ENCODE measurements around the gene SETDB1.
"Not testable (repeated sequence)": the region's sequence is repeated elsewhere in the genome, so short reads cannot be mapped to it uniquely, and the experiment has no call there.

SETDB1 gene

GRCh38 chr1:150926097-150926741 is at the start of gene SETDB1:
TSS of gene SETDB1 (plus strand) at chr1:150926363. CDS start at chr1:150927715, 1,352 bp downstream.
- peak; percentile 92 for DNase-seq

GRCh38 chr1:150878931-150879330 is 47.2 kb upstream of the SETDB1 start:
- DNase-seq, result not testable (repeated sequence)

DNA sequence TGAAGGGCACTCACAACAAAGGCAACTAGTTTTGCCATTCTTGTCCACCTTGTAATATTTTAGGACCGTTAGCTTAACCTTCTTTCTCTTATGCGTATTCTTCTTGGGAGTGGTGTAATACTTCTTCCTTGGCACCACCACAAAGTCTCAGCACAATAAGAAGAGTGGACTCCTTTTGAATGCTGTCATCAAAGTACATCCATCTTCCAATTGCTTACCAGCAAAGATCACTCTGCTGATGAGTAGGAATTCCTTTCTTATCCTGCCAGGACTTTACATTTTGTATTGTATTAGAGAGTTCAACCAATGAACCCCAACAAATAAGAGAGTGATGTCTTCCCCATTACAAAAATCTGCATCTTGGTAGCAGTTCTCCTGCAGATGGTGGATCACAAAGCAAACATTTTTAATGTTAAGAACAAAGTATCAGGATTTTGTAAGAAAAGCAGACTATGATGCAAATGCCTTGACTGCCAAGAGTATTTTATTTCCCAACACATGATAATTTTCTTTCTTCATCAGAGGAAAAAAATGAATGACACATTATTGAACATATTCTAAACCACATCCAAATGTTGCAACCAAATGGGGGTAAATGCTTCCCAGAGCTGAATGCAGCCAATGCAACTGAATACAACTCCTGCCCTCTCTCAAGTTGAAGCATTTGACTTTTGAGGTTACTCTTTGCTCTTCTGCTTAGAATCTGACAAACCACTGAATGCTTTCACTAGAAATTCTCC is 44.7 kb upstream of the SETDB1 start:
- no peak for DNase-seq

GRCh38 chr1:150883121-150883520 is 43.0 kb upstream of the SETDB1 start:
- not testable (repeated sequence) for DNase-seq

DNA sequence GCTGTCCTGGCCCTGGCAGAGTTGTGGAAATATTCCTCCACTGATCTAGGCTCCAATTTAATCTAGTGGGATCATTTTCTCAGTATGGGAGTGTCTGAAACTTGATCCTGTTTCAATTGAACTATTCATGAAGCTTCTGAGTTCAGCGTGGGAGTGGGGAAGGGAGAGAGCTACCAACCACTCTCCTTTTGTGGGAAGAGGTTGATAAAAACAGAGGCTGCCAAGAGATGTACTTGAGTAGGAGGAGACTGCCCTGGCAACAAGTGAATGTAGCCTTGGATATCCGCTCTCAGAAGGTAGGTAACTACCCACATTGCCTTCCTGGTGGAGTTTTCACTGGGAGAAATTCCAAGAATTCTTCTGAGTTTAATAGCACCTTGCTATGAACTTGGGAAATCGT is 39.1 kb upstream of the SETDB1 start, which contains the start of gene CTXND2:
CTXND2 (plus strand) TSS at position 119 of the 400 bp plus-strand sequence. CDS start 25,179 bp downstream, outside the sequence.
- no peak for DNase-seq

- DNase-seq, result no peak
Observed at GRCh38 chr1:150888727-150889126, 37.4 kb upstream of the SETDB1 start.

- DNase-seq, result no peak
Observed at GRCh38 chr1:150890033-150890416, 36.1 kb upstream of the SETDB1 start.

GRCh38 chr1:150893336-150893913 is 32.7 kb upstream of the SETDB1 start:
- no peak for DNase-seq

DNA sequence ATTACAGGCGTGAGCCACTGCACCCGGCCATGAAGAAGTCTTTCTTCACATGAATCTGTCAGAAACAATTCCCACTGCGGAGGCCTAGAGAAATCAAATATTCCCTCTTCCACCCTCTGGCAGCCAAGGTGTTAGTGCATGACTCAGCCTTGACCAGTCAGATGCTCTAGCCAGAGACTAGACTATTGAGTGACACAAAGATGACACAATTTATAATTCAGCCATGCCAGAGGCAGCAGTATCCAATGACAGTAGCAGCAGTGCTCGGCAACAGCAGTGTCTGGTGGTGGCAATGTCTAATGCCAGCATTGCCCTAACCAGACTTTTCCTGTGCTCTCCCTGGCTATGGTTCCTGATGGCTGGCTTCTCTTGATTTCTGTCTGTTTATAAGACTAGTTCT is 30.5 kb upstream of the SETDB1 start:
- DNase-seq, result no peak

DNA sequence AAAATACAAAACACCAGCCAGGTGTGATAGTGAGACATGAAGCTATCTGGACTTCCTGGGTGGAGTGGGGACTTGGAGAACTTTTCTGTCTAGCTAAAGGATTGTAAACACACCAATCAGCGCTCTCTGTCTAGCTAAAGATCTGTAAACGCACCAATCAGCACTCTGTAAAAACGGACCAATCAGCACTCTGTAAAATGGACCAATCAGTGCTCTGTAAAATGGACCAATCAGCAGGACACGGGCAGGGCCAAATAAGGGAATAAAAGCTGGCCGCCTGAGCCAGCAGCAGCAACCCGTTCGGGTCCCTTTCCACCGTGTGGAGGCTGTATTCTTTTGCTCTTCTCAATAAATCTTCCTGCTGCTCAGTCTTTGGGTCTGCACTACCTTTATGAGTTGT is 26.4 kb upstream of the SETDB1 start:
- not testable (repeated sequence) for DNase-seq

GRCh38 chr1:150902346-150902745 is 23.8 kb upstream of the SETDB1 start:
- DNase-seq, result no peak

GRCh38 chr1:150902751-150903150 is 23.4 kb upstream of the SETDB1 start:
- no peak for DNase-seq

DNA sequence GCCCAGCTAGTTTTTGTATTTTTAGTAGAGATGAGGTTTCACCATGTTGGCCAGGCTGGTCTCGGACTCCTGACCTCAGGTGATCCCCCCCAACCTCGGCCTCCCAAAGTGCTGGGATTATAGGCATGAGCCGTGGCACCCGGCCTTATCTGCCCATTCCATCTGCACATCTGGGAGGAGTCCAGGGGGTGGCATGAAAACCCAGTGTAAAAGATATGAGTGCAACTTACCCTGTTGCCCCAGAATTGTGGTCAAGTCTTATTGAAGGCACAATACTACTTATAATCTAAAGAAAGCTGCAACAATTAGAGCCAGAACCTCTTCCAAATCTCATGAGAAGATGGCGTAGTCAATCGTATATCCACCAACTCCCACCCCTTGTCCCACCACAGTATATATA is 20.9 kb upstream of the SETDB1 start:
- no peak for DNase-seq

- no peak for DNase-seq
Observed at GRCh38 chr1:150906329-150906728, 19.8 kb upstream of the SETDB1 start.

- DNase-seq, result no peak
Observed at GRCh38 chr1:150906813-150907212, 19.4 kb upstream of the SETDB1 start.

DNA sequence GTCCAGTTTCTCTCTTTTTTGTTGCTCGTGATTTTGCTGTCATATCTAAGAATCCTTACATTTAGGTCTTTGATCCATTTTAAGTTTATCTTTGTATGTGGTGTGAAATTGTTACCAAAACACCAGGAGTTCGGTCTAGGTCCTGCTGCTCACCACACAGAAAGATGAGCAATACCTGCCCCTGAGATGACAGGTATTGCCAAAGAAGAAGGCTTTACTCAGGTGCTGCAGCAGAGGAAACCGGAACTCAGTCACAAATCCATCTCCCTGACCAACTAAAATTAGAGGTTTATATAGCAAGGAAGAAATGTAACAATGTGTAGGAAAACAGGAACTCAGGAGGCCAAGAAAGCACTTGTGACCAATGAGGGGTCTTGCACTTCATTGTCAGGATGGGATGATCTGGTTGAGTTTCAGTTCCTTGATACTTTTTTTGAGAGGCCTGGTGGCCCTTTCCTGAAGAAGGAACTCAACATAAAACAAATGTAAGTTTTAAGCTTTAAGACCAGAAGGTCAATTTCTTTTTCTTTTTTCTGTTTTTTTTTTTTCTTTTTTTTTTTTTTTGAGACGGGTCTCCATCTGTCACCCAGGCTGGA is 16.5 kb upstream of the SETDB1 start:
- DNase-seq, result no peak

DNA sequence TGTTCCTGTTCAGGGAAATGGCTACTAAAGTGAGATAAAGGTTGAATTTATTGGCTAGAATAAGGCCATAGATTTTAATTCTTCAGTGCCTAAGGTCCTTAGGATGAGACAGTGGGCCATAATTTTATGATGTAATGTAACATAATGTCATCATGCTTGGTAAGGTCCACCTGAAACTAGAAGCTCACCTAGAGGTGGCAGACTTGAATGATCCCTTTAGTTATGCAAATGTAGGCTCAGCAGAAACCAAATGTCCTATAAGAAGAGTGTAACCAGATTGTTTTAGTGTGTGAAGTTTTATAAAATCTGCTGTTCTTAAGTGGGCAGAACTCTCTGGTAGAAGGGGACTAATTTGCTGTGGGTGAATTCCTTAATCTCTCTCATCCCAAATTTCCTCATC is 13.5 kb upstream of the SETDB1 start:
- DNase-seq, result no peak

DNA sequence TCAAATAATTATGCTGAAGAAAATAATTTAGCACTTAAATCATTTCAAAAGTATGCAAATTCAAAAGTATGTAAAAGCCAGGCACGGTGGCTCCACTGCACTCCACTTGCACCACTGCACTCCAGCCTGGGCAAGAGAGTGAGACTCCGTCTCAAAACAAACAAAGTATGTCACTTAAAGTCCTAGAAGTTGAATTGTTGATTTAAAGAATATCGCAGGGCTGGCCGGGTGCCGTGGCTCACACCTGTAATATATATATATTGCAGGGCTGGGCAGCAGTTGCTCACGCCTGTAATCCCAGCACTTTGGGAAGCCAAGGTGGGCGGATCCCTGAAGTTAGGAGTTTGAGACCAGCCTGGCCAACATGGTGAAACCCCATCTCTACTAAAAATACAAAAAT is 8.8 kb upstream of the SETDB1 start:
- DNase-seq, result no peak

DNA sequence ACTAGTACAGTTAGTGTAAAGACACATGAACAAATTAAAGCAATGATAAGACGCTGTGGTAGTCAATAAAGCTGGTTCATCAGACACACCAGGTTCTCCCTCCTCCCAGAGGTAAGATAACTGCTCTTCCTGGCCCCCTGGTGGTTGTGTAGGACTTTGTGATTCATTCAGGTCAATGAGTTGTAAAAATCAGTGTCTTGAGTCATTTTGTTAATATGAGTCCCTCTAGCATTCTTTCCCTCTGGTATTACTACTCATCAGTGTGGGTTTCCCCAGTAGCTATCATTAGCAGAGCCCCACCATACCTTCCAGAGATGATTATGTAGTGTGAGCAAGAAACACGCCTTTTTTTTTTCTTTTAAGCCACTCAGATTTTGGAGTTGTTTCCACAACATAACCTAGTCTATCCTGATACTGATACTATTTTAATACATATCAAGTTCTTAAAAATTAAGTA is 3.6 kb upstream of the SETDB1 start:
- peak; percentile 71 for DNase-seq

DNA sequence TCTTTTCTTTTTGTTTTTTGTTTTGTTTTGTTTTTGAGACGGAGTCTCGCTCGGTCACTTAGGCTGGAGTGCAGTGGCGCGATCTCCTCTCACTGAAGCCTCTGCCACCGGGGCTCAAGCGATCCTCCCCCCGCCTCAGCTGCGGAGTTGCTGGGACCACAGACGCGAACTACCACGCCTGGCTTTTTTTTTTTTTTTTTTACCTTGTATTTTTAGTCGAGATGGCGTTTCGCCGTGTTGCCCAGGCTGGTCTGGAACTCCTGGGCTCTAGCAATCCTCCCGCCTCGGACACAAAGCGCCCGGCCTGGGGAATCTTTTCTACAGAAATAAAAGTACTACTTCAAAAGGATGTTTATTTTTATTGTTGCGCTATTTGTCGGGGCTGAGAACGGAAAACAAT is 1.1 kb upstream of the SETDB1 start:
- no peak for DNase-seq

GRCh38 chr1:150927624-150928023 is 1.5 kb downstream of the SETDB1 start:
- DNase-seq, result no peak

DNA sequence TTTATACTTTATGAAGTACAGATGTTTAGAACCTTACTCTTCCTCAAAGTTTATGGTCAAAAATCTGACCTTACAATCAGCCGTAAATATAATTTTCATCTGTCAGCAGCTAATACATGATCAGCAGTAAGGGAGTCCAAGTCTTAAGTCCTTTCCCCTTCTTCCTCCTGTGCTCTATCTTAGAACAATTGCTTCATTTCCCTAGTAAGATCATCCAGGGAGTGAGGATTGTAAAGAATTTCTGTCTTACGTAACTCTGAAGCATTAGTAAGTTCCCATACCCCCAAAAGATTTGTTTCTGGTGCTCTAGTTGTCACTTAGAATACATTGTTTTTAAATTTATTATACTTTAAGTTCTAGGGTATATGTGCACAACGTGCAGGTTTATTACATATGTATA is 2.1 kb downstream of the SETDB1 start:
- DNase-seq, result no peak

DNA sequence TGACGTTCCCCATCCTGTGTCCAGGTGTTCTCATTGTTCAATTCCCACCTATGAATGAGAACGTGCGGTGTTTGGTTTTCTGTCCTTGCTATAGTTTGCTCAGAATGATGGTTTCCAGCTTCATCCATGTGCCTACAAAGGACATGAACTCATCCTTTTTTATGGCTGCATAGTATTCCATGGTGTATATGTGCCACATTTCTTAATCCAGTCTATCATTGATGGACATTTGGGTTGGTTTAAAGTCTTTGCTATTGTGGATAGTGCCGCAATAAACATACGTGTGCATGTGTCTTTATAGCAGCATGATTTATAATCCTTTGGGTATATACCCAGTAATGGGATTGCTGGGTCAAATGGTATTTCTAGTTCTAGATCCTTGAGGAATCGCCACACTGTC is 2.6 kb downstream of the SETDB1 start:
- not testable (repeated sequence) for DNase-seq

DNA sequence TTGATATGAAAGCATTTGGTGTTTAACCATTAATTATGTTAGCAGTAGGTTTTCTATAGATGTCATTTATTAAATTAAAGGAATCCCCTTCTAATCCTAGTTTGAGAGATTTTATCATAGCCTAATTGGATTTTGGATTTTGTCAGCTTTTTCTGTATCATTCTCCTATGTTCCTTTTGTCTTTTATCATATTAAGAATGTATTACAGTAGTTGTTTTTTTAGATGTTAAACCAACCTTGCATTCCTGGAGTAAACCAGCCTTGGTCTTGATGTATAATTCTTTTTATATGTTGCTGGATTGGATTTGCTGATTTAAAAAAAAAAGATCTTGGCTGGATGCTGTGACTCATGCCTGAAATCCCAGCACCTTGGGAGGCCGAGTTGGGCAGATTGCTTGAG is 5.6 kb downstream of the SETDB1 start:
- no peak for DNase-seq
